ENCODE results near the gene MYO1H.

MYO1H gene

DNA sequence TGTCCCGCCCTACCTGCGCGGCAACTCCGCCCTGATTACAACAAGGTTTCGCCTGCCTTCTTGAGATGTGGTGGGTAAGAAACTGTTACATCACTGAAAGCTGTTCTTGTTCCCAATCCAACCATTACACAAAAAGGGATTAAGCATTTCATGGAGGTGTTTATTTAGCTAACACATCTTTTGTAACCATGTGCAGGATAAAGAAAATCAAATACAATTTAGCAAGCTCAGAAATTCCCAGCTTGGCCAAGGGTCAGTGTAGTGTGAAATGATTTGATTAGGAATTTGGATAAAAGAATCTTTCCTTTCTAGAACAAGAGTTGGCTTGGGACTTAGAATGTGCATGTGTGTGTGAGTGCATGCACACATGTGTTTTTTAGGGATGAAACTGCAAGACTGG, 44.9 kb upstream of the MYO1H start:
- H4K91ac ChIP-seq (ENCODE audit: low read length), result no peak overlapping the region
- no peak overlapping the region for H3K4me3 ChIP-seq (ENCODE audit: insufficient read depth in 1 of 2, low read depth in 1 of 2, low read length in 2 of 2)
- H3K14ac ChIP-seq (ENCODE audit: low read length in 2 of 2), result no peak overlapping the region
- H2BK12ac ChIP-seq (ENCODE audit: low read length in 2 of 2), result no peak overlapping the region
- H3K23ac ChIP-seq (ENCODE audit: low read length in 2 of 2), result no peak overlapping the region
- H2AK5ac ChIP-seq (ENCODE audit: low read length, severe bottlenecking), result no peak overlapping the region
- no peak overlapping the region for H3K27ac ChIP-seq (ENCODE audit: low read length, poor library complexity, severe bottlenecking)
- no peaks in the 10 kb centered on the region for H3K79me1 ChIP-seq (replicated peaks; ENCODE audit: low read length, poor library complexity, severe bottlenecking)
- H3K18ac ChIP-seq (ENCODE audit: low read depth in 1 of 2, low read length in 2 of 2), result no peak overlapping the region
- no peak overlapping the region for H2BK5ac ChIP-seq (ENCODE audit: low read depth, low read length, poor library complexity, severe bottlenecking)
- H3K9me3 ChIP-seq (ENCODE audit: control insufficient read depth, low read length), result no peaks in the 10 kb centered on the region
- no peak overlapping the region for H3K9ac ChIP-seq (ENCODE audit: low read length)
- no peak overlapping the region for H3K4ac ChIP-seq (ENCODE audit: low read depth in 1 of 2, low read length in 2 of 2)
- H3K4me1 ChIP-seq (ENCODE audit: control insufficient read depth, insufficient read depth, low read depth, low read length), result no peaks in the 10 kb centered on the region
- no CpG with 5 or more reads among the region's 5 CpGs for WGBS
- DNase-seq, result no peak
- no peak overlapping the region for H4K8ac ChIP-seq (ENCODE audit: low read length)
- no peak overlapping the region for H2BK15ac ChIP-seq (ENCODE audit: low read depth, poor library complexity, severe bottlenecking)
- no peak overlapping the region for H2BK120ac ChIP-seq (ENCODE audit: low read depth, low read length)
- H3K4me2 ChIP-seq (ENCODE audit: low read length, poor library complexity, severe bottlenecking), result no peak overlapping the region
- no peaks in the 10 kb centered on the region for H3K36me3 ChIP-seq (ENCODE audit: control insufficient read depth in 1 of 2, insufficient read depth in 2 of 2, low read depth in 1 of 2, low read length in 2 of 2)
- no peak overlapping the region for H2AFZ ChIP-seq (ENCODE audit: low read depth, low read length)
- H3K27me3 ChIP-seq (ENCODE audit: control insufficient read depth in 1 of 2, insufficient read depth in 1 of 2, low read length in 2 of 2), result peaks cover 71 to 79% of the 10 kb centered on the region in 2 experiments

DNA sequence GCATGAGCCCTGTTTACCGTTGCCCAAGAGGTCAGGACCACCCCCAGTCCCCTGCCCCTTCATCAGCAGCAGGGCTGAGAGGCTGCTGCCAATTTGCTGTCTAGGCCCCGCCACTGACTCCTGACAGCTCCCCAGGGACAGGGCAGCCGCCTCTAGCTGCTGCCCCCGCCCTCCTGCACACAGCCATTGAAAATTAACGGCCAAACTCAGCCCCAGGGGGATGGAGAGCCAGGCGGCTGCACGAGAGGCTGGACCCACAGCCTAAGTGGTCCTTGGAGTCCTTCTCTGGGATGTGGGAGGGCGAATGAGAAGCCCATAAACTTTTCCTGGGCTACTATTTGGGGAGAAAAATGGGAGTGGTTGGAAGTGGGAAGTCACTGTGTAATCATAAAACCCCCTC, 43.2 kb upstream of the MYO1H start:
- H2BK5ac ChIP-seq (ENCODE audit: low read depth, low read length, poor library complexity, severe bottlenecking), result no peak overlapping the region
- H3K23ac ChIP-seq (ENCODE audit: low read length in 2 of 2), result no peak overlapping the region
- no peaks in the 10 kb centered on the region for H3K36me3 ChIP-seq (ENCODE audit: control insufficient read depth in 1 of 2, insufficient read depth in 2 of 2, low read depth in 1 of 2, low read length in 2 of 2)
- no peak overlapping the region for H3K9ac ChIP-seq (ENCODE audit: low read length)
- H2BK12ac ChIP-seq (ENCODE audit: low read length in 2 of 2), result no peak overlapping the region
- H3K18ac ChIP-seq (ENCODE audit: low read depth in 1 of 2, low read length in 2 of 2), result no peak overlapping the region
- H4K8ac ChIP-seq (ENCODE audit: low read length), result no peak overlapping the region
- H3K4ac ChIP-seq (ENCODE audit: low read depth in 1 of 2, low read length in 2 of 2), result no peak overlapping the region
- H3K27me3 ChIP-seq (ENCODE audit: control insufficient read depth in 1 of 2, insufficient read depth in 1 of 2, low read length in 2 of 2), result peaks cover 82 to 87% of the 10 kb centered on the region in 2 experiments
- H2AK5ac ChIP-seq (ENCODE audit: low read length, severe bottlenecking), result no peak overlapping the region
- no peak overlapping the region for H2BK120ac ChIP-seq (ENCODE audit: low read depth, low read length)
- H2BK15ac ChIP-seq (ENCODE audit: low read depth, poor library complexity, severe bottlenecking), result no peak overlapping the region
- no peak for DNase-seq
- 29% methylated on average over 7 of the region's 8 CpGs for WGBS
- no peak overlapping the region for H3K4me3 ChIP-seq (ENCODE audit: insufficient read depth in 1 of 2, low read depth in 1 of 2, low read length in 2 of 2)
- no peak overlapping the region for H4K91ac ChIP-seq (ENCODE audit: low read length)
- H2AFZ ChIP-seq (ENCODE audit: low read depth, low read length), result no peak overlapping the region
- H3K9me3 ChIP-seq (ENCODE audit: control insufficient read depth, low read length), result no peaks in the 10 kb centered on the region
- peaks cover 7% of the 10 kb centered on the region for H3K4me1 ChIP-seq (ENCODE audit: control insufficient read depth, insufficient read depth, low read depth, low read length)
- no peaks in the 10 kb centered on the region for H3K79me1 ChIP-seq (replicated peaks; ENCODE audit: low read length, poor library complexity, severe bottlenecking)
- H3K27ac ChIP-seq (ENCODE audit: low read length, poor library complexity, severe bottlenecking), result no peak overlapping the region
- H3K14ac ChIP-seq (ENCODE audit: low read length in 2 of 2), result no peak overlapping the region
- H3K4me2 ChIP-seq (ENCODE audit: low read length, poor library complexity, severe bottlenecking), result no peak overlapping the region

GRCh38 chr12:109305547-109305946, 42.2 kb upstream of the MYO1H start:
- Histone ChIP-seq H3K14ac (ENCODE audit: low read length in 2 of 2) (no peak overlapping the region), H2BK15ac (ENCODE audit: low read depth, poor library complexity, severe bottlenecking) (no peak overlapping the region), H3K9me3 (ENCODE audit: control insufficient read depth, low read length) (no peaks in the 10 kb centered on the region), H2AK5ac (ENCODE audit: low read length, severe bottlenecking) (no peak overlapping the region), H3K4me3 (ENCODE audit: insufficient read depth in 1 of 2, low read depth in 1 of 2, low read length in 2 of 2) (no peak overlapping the region), H2AFZ (ENCODE audit: low read depth, low read length) (no peak overlapping the region), H3K27me3 (ENCODE audit: control insufficient read depth in 1 of 2, insufficient read depth in 1 of 2, low read length in 2 of 2) (peaks cover 80 to 90% of the 10 kb centered on the region in 2 experiments), H3K27ac (ENCODE audit: low read length, poor library complexity, severe bottlenecking) (no peak overlapping the region), H3K23ac (ENCODE audit: low read length in 2 of 2) (no peak overlapping the region), H4K8ac (ENCODE audit: low read length) (no peak overlapping the region), H3K4ac (ENCODE audit: low read depth in 1 of 2, low read length in 2 of 2) (no peak overlapping the region), H3K4me1 (ENCODE audit: control insufficient read depth, insufficient read depth, low read depth, low read length) (peaks cover 16% of the 10 kb centered on the region), H4K91ac (ENCODE audit: low read length) (no peak overlapping the region), H2BK5ac (ENCODE audit: low read depth, low read length, poor library complexity, severe bottlenecking) (no peak overlapping the region), H3K4me2 (ENCODE audit: low read length, poor library complexity, severe bottlenecking) (no peak overlapping the region), H3K79me1 (replicated peaks; ENCODE audit: low read length, poor library complexity, severe bottlenecking) (no peaks in the 10 kb centered on the region), H2BK120ac (ENCODE audit: low read depth, low read length) (no peak overlapping the region), H3K36me3 (ENCODE audit: control insufficient read depth in 1 of 2, insufficient read depth in 2 of 2, low read depth in 1 of 2, low read length in 2 of 2) (no peaks in the 10 kb centered on the region), H2BK12ac (ENCODE audit: low read length in 2 of 2) (no peak overlapping the region), H3K18ac (ENCODE audit: low read depth in 1 of 2, low read length in 2 of 2) (no peak overlapping the region), H3K9ac (ENCODE audit: low read length) (no peak overlapping the region)
- WGBS, result 50% methylated on average over 6 of the region's 6 CpGs
- DNase-seq, result no peak

DNA sequence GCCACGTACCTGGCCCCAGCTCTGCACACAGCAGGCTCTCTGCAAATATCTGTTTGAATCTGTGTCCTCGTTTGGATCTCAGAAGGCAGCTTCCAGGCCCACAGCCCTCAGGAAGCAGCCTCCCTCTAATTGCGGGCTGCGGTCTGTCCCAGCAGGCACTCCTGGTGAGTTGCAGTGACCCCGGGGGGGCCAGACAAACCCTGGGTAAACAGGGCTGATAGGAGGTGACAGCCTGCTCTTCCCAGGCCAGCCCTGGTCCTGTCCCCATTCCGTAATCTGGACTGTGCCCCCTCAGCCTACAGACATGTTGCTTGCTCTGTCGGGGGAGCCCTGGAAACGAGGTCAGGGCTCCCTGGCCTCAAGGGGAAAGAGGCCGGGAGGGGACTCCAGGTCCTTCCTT, 40.6 kb upstream of the MYO1H start:
- Histone ChIP-seq H3K9me3 (ENCODE audit: control insufficient read depth, low read length) (no peaks in the 10 kb centered on the region), H3K4me2 (ENCODE audit: low read length, poor library complexity, severe bottlenecking) (no peak overlapping the region), H3K23ac (ENCODE audit: low read length in 2 of 2) (no peak overlapping the region), H2BK12ac (ENCODE audit: low read length in 2 of 2) (no peak overlapping the region), H3K27ac (ENCODE audit: low read length, poor library complexity, severe bottlenecking) (no peak overlapping the region), H3K9ac (ENCODE audit: low read length) (no peak overlapping the region), H3K14ac (ENCODE audit: low read length in 2 of 2) (no peak overlapping the region), H3K4me1 (ENCODE audit: control insufficient read depth, insufficient read depth, low read depth, low read length) (peaks cover 16% of the 10 kb centered on the region), H3K36me3 (ENCODE audit: control insufficient read depth in 1 of 2, insufficient read depth in 2 of 2, low read depth in 1 of 2, low read length in 2 of 2) (no peaks in the 10 kb centered on the region), H2BK5ac (ENCODE audit: low read depth, low read length, poor library complexity, severe bottlenecking) (no peak overlapping the region), H3K4ac (ENCODE audit: low read depth in 1 of 2, low read length in 2 of 2) (no peak overlapping the region), H3K4me3 (ENCODE audit: insufficient read depth in 1 of 2, low read depth in 1 of 2, low read length in 2 of 2) (no peak overlapping the region), H2AK5ac (ENCODE audit: low read length, severe bottlenecking) (no peak overlapping the region), H4K91ac (ENCODE audit: low read length) (no peak overlapping the region), H3K27me3 (ENCODE audit: control insufficient read depth in 1 of 2, insufficient read depth in 1 of 2, low read length in 2 of 2) (peaks cover 80 to 92% of the 10 kb centered on the region in 2 experiments), H2BK15ac (ENCODE audit: low read depth, poor library complexity, severe bottlenecking) (no peak overlapping the region), H2AFZ (ENCODE audit: low read depth, low read length) (no peak overlapping the region), H2BK120ac (ENCODE audit: low read depth, low read length) (no peak overlapping the region), H3K79me1 (replicated peaks; ENCODE audit: low read length, poor library complexity, severe bottlenecking) (no peaks in the 10 kb centered on the region), H3K18ac (ENCODE audit: low read depth in 1 of 2, low read length in 2 of 2) (no peak overlapping the region), H4K8ac (ENCODE audit: low read length) (no peak overlapping the region)
- no peak for DNase-seq
- 27% methylated on average over 9 of the region's 9 CpGs for WGBS

Measured in mesenchymal stem cell (in vitro differentiated cells and primary cell).